IMR-90 (cell line): ENCODE data around the gene ESRRB. TPM values are rescaled to one million over a fixed set of nuclear protein-coding genes. Genes with fewer than 3 reads are reported as not detected.

ENCODE experiments used
- ATAC-seq: fragments of 200-7000 bp; cut with Tn5 transposase; 2 replicates; pipeline ENCODE4 v1.9.1; 2020; ENCODE audit warnings: low read depth, mild to moderate bottlenecking, moderate library complexity
- BruUV-seq: library from RNA; stranded (reverse); fragments of 400-500 nt; replicated peaks from 2 replicates; lab custom pipeline; 2021; lab: Mats Ljungman, UMichigan
- CTCF ChIA-PET: fragments of 300-600 bp; formaldehyde crosslinking; extraction: SDS; loops from one replicate; lab custom pipeline; 2021; ENCODE audit warnings: antibody characterized with exemption; lab: Yijun Ruan, JAX
- POLR2A ChIA-PET: fragments of 300-600 bp; sonication (Branson Sonifier 250); formaldehyde crosslinking; loops from one replicate; lab custom pipeline; 2022; ENCODE audit warnings: antibody characterized with exemption; ENCODE audit not compliant: unreplicated experiment; lab: Charles Lee
- DNase-seq: peaks from one replicate; pipeline ENCODE4 v3.0.0; 2013
- H2AFZ ChIP-seq: replicated peaks from 2 replicates; pipeline ENCODE3; 2013; ENCODE audit warnings: low read length, mild to moderate bottlenecking; ENCODE audit not compliant: poor library complexity
- H2AK5ac ChIP-seq: 2 replicates; pipeline ENCODE4 v1.6.1; 2013; ENCODE audit warnings: low read depth, low read length, inconsistent platforms
- H2AK9ac ChIP-seq: replicated peaks from 2 replicates; pipeline ENCODE3; 2013; ENCODE audit warnings: mild to moderate bottlenecking, low read depth, low read length, moderate library complexity; ENCODE audit not compliant: poor library complexity
- H2BK120ac ChIP-seq: 2 replicates; pipeline ENCODE4 v1.6.1; 2013; ENCODE audit warnings: low read depth, low read length, inconsistent platforms
- H2BK15ac ChIP-seq: 3 replicates; pipeline ENCODE4 v1.6.1; 2013; ENCODE audit warnings: low read depth, low read length, inconsistent platforms
- H2BK20ac ChIP-seq: 2 replicates; pipeline ENCODE4 v1.6.1; 2013; ENCODE audit warnings: low read depth, mild to moderate bottlenecking, inconsistent platforms, low read length, moderate library complexity
- H2BK5ac ChIP-seq: 2 replicates; pipeline ENCODE4 v1.6.1; 2013; ENCODE audit warnings: mild to moderate bottlenecking, low read depth, low read length, inconsistent platforms; ENCODE audit not compliant: poor library complexity, severe bottlenecking
- H3K14ac ChIP-seq: replicated peaks from 2 replicates; pipeline ENCODE4 v1.6.1; 2013; ENCODE audit warnings: low read depth, low read length, inconsistent platforms
- H3K18ac ChIP-seq: 2 replicates; pipeline ENCODE4 v1.6.1; 2013; ENCODE audit warnings: low read depth, low read length, control low read depth
- H3K23ac ChIP-seq: 2 replicates; pipeline ENCODE4 v1.6.1; 2013; ENCODE audit warnings: low read depth, low read length, inconsistent platforms
- H3K27ac ChIP-seq: 2 replicates; pipeline ENCODE4 v1.5.1; 2013; ENCODE audit warnings: mild to moderate bottlenecking, control low read depth, low read length; ENCODE audit not compliant: insufficient read depth
- H3K27me3 ChIP-seq: 2 replicates; pipeline ENCODE4 v1.6.1; 2013; ENCODE audit warnings: low read length; ENCODE audit not compliant: control insufficient read depth, insufficient read depth
- H3K36me3 ChIP-seq: 2 replicates; pipeline ENCODE4 v1.6.1; 2013; ENCODE audit warnings: low read length, mixed read lengths; ENCODE audit not compliant: control insufficient read depth, insufficient read depth
- H3K4ac ChIP-seq: 2 replicates; pipeline ENCODE4 v1.6.1; 2013; ENCODE audit warnings: low read depth, low read length, inconsistent platforms
- H3K4me1 ChIP-seq: 2 replicates; pipeline ENCODE4 v1.6.1; 2013; ENCODE audit warnings: low read length, mixed read lengths; ENCODE audit not compliant: control insufficient read depth, insufficient read depth
- H3K4me2 ChIP-seq: 2 replicates; pipeline ENCODE4 v1.6.1; 2013; ENCODE audit warnings: low read depth, mild to moderate bottlenecking, control low read depth, low read length, moderate library complexity
- H3K4me3 ChIP-seq: 2 replicates; pipeline ENCODE4 v1.5.1; 2013; ENCODE audit warnings: low read depth, mild to moderate bottlenecking, control low read depth, low read length, moderate library complexity; ENCODE audit not compliant: insufficient read depth
- H3K56ac ChIP-seq: 2 replicates; pipeline ENCODE4 v1.6.1; 2013; ENCODE audit warnings: low read length, inconsistent platforms; ENCODE audit not compliant: insufficient read depth; ENCODE audit errors: extremely low read depth
- H3K79me1 ChIP-seq, 2 experiments: 2 replicates each; pipeline ENCODE4 v1.6.1; 2013; ENCODE audit warnings: low read length in 2 of 2, inconsistent platforms in 1 of 2, low read depth in 1 of 2
- H3K9ac ChIP-seq: 2 replicates; pipeline ENCODE4 v1.6.1; 2013; ENCODE audit warnings: low read depth, low read length, control low read depth
- H3K9me1 ChIP-seq: 2 replicates; pipeline ENCODE4 v1.6.1; 2013; ENCODE audit warnings: low read length, inconsistent platforms; ENCODE audit not compliant: insufficient read depth
- H3K9me3 ChIP-seq: 2 replicates; pipeline ENCODE4 v1.6.1; 2013; ENCODE audit warnings: low read length; ENCODE audit not compliant: control insufficient read depth, insufficient read depth
- H4K20me1 ChIP-seq: 2 replicates; pipeline ENCODE4 v1.6.1; 2013; ENCODE audit warnings: low read length, inconsistent platforms; ENCODE audit not compliant: insufficient read depth
- H4K5ac ChIP-seq: 2 replicates; pipeline ENCODE4 v1.6.1; 2013; ENCODE audit warnings: mild to moderate bottlenecking, low read depth, low read length, control low read depth
- H4K8ac ChIP-seq, 2 experiments: 2 replicates each; pipeline ENCODE4 v1.6.1; 2013; ENCODE audit warnings: low read depth in 2 of 2, low read length in 2 of 2, control low read depth in 1 of 2, inconsistent platforms in 1 of 2
- H4K91ac ChIP-seq: 2 replicates; pipeline ENCODE4 v1.6.1; 2013; ENCODE audit warnings: low read depth, low read length, inconsistent platforms; ENCODE audit not compliant: insufficient read depth
- ELK1 ChIP-seq: fragments of 150-350 bp; IDR thresholded peaks from 2 replicates; pipeline ENCODE4 v1.6.1; 2016; ENCODE audit warnings: low read depth, mild to moderate bottlenecking, low read length, moderate library complexity, borderline replicate concordance
- WGBS, 2 experiments: methylation state at CpG; one replicate each; pipeline versions ENCODE4 v1.1.5 to v1.1.7; 2013; ENCODE audit warnings: missing lambda C conversion rate in 2 of 2; ENCODE audit not compliant: insufficient read length in 1 of 2; ENCODE audit errors: extremely low coverage in 2 of 2; 5-methylcytosine and 5-hydroxymethylcytosine counted together
- dilution Hi-C: fragments of 300-500 bp; cut with HindIII; formaldehyde crosslinking; loops from one replicate; pipeline ENCODE4 v1.14.3; 2018; ENCODE audit warnings: low sequenced_read_pairs; ENCODE audit not compliant: unreplicated experiment
- in situ Hi-C: fragments of 300-500 bp; cut with MboI; formaldehyde crosslinking; loops from 3 replicates; pipeline ENCODE4 v1.14.3; 2019; ENCODE audit warnings: low sequenced_read_pairs, inconsistent platforms, mixed read lengths
- intact Hi-C: fragments of 100-400 bp; cut with micrococcal nuclease; formaldehyde crosslinking; loops from 2 replicates; pipeline ENCODE4 v1.10.0; 2022
- polyA plus RNA-seq, 3 experiments: library from polyadenylated mRNA; depleted of rRNA; stranded (reverse); fragments of >200 nt; gene quantifications; 2 replicates each; pipeline ENCODE4 v1.2.3, GENCODE V29; 2012; ENCODE audit warnings: low replicate concordance in 1 of 3
- total RNA-seq: library from RNA; depleted of rRNA; stranded (reverse); fragments of >200 nt; gene quantifications from 2 replicates; pipeline ENCODE4 v1.2.3, GENCODE V29; 2012

The ESRRB gene
- total and polyA plus RNA-seq, 2 of the 4 experiments (the other 2 are of a cell fraction): not detected

GRCh38 chr14:76489667-76490066, 113.7 kb downstream of the ESRRB start:
- Histone ChIP-seq H3K36me3 (no peaks in the 10 kb centered on the region), H2AFZ (no peak overlapping the region), H2AK9ac (no peak overlapping the region), H3K4ac (no peak overlapping the region), H3K4me1 (no peaks in the 10 kb centered on the region), H2BK20ac (no peak overlapping the region), H3K9me1 (no peaks in the 10 kb centered on the region), H4K91ac (no peak overlapping the region), H4K8ac (no peak overlapping the region), H3K4me3 (no peak overlapping the region), H2BK120ac (no peak overlapping the region), H3K14ac (no peak overlapping the region), H2AK5ac (no peak overlapping the region), H2BK15ac (no peak overlapping the region), H3K23ac (no peak overlapping the region), H3K27ac (no peak overlapping the region), H3K9ac (no peak overlapping the region), H3K79me1 (no peaks in the 10 kb centered on the region), H2BK5ac (no peak overlapping the region), H4K20me1 (no peaks in the 10 kb centered on the region), H3K18ac (no peak overlapping the region), H3K27me3 (no peaks in the 10 kb centered on the region), H3K56ac (no peak overlapping the region), H3K9me3 (no peaks in the 10 kb centered on the region), H3K4me2 (no peak overlapping the region), H4K5ac (no peak overlapping the region)
- ATAC-seq (no peak), DNase-seq (no peak)
- intact Hi-C loops (no loop called here), in situ Hi-C loops (no loop called here), dilution Hi-C loops (no loop called here)
- no TSS peak for BruUV-seq
- TF ChIP-seq ELK1: no peak
- WGBS, 2 experiments: no CpG with 5 or more reads among the region's 3 CpGs
- ChIA-PET POLR2A (no interaction called here), CTCF (no interaction called here)
